GM03348 (cell line): ENCODE results near the gene USP12.

ENCODE experiments used
- DNase-seq: peaks from one replicate; pipeline ENCODE4 v3.0.0; 2012; ENCODE audit warnings: low spot score

USP12 gene

GRCh38 chr13:27035892-27036235 is 135.7 kb downstream of the USP12 start:
- DNase-seq, result no peak

GRCh38 chr13:27034678-27035111 is 136.9 kb downstream of the USP12 start:
- DNase-seq, result peak; percentile 52

DNA sequence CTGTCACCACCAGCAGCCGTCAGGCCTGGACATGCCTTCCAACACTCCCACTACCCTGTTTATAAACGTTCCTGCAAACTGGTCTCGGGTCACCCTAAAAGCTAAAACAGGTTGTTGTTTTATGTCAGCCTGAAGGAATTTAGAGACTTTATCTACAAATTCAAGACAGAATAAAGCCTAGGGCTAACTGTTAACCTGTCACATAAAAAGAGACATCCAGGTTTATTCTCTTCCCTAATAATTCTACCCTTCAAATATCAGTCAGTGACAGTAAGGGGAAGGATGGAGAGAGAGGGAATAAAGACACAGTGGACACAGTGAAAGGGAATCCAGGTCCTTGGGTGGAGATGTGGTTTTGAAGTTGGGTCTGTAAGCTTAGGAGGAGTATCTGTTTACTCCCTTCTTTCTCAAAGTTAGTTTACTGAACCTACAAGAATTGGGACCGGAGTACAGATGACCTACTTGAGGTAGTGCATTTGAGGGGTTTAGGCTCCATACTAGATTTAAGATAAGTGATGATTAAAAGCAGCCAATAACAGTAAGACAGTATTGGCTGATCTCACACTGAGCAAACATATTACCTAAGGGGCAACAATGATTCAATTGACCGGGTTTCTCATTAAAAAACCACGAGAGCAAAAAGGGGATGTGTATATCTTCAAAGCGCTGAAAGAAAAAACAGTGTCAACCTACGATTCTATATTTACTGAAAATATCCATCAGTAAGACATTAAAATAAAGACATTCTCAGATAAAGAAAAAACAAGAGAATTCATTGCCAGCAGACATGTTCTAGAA is 142.7 kb downstream of the USP12 start:
- no peak for DNase-seq

GRCh38 chr13:27027086-27027667 is 144.4 kb downstream of the USP12 start:
- DNase-seq, result no peak

- DNase-seq, result no peak
Measured at GRCh38 chr13:27026396-27026795, 145.2 kb downstream of the USP12 start.

GRCh38 chr13:27024776-27025492 is 146.7 kb downstream of the USP12 start:
- no peak for DNase-seq

GRCh38 chr13:27024074-27024461 is 147.5 kb downstream of the USP12 start:
- no peak for DNase-seq

GRCh38 chr13:27023385-27024073 is 148.1 kb downstream of the USP12 start:
- no peak for DNase-seq

DNA sequence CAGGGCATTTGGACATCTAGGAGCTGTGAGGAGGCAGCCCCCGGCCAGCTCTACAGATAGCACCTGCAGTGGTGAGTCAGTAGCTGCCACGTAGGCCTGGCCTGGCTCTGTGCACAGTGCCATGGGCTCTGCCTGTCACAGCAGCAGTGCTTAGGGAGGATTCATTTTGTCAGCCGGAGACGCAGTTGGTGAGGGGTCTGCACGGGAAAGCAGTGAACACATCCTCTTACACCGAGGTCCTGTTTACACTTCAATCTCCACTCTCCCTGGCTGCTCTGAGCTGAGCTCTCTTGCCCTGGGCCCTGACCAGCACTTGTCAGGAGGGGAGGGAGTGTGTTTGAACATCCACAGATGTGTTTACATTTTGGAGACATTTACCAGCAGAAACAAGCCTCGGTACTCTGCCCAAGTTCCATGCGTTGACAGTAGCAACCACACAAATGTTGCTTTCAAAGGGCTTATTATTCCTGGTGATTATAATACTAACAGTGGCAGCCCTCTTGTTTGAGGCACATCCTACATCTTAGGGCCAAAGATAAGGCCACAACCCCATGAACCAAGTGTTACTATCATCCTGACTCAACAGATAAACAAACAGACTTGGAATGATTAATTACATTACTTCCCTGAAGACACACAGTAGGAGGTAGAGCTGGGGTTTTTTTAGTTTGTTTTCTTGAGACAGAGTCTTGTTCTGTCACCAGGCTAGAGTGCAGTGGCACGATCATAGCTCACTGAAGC is 148.9 kb downstream of the USP12 start:
- DNase-seq, result no peak

DNA sequence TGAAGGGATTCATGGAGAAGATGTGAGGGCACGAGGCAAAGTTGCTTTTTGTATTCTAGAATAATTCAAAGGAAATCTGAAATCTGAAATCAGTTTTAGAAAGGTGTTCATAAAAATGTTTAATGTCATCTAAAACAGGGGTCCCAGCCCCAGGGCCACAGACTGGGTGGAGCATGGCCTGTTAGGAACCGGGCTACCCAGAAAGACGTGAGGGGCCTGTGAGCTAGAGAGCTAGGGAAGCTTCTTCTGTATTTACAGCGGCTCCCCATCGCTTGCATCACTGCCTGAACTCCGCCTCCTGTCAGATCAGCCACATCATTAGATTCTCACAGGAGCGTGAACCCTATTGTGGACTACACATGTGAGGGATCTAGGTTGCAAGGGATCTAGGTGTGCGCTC is 151.2 kb downstream of the USP12 start:
- DNase-seq, result no peak

- DNase-seq, result no peak
Measured at GRCh38 chr13:27018882-27019281, 152.7 kb downstream of the USP12 start.

DNA sequence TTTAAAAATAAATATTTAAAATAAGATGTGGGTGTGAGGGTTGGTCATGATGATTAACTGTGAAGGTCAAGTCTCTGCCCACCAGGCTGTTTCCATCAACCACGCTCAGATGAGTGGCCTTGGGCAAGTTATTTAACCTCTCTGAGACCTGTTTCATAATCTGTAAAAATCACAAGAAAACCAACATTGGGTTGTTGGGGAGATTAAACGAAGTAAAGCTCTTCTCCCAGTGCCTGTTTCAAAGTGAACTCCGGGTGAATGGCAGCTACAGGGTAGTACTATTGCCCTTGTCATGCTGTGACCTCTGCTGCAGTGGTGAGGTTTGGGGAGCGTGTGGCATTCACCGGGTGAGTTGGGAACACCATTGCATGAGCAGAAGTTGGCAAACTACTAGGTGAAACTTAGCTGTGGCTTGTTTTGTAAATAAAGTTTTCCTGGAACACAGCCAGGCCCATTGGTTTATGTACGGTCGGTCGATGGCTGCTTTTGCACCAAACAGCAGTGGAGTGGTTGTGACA is 153.2 kb downstream of the USP12 start:
- DNase-seq, result no peak

GRCh38 chr13:27016875-27017274 is 154.7 kb downstream of the USP12 start:
- no peak for DNase-seq
